Ovary (tissue), 3 donors: ENCODE results near the gene YIPF3.

Experiments
- EP300 ChIP-seq: sonication (generic); formaldehyde crosslinking; IDR thresholded peaks from one replicate; pipeline ENCODE4 v1.6.1; 2017; ENCODE audit warnings: antibody characterized with exemption
- TF ChIP-seq, protein P1 (sequence below), 3 donors: fragments of 450-650 bp in 2 of 3; fragments of 200-600 bp in 1 of 3; IDR thresholded peaks; one replicate each; pipeline versions ENCODE4 v1.5.1 to v1.8.0; 2016 to 2022; ENCODE audit warnings: antibody characterized with exemption in 3 of 3, mild to moderate bottlenecking in 1 of 3
- donor health status: DM: no; HTN: no; CAD: no.

DNA sequence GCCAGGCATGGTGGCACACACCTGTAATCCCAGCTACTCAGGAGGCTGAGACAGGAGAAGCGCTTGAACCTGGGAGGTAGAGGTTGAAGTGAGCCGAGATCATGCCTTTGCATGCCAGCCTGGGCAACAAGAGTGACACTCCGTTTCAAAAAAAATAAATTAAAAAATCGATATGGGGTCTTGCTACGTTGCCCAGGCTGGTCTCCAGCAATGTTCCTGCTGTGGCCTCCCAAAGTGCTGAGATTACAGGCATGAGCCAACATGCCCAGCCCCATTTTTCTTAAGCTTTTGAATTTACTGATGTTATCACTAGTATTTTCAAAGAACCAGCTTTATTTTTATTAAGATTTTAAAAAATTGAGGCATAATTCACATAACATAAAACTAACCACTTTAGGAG, 23.8 kb upstream of the YIPF3 start:
- TF ChIP-seq, protein P1, sequence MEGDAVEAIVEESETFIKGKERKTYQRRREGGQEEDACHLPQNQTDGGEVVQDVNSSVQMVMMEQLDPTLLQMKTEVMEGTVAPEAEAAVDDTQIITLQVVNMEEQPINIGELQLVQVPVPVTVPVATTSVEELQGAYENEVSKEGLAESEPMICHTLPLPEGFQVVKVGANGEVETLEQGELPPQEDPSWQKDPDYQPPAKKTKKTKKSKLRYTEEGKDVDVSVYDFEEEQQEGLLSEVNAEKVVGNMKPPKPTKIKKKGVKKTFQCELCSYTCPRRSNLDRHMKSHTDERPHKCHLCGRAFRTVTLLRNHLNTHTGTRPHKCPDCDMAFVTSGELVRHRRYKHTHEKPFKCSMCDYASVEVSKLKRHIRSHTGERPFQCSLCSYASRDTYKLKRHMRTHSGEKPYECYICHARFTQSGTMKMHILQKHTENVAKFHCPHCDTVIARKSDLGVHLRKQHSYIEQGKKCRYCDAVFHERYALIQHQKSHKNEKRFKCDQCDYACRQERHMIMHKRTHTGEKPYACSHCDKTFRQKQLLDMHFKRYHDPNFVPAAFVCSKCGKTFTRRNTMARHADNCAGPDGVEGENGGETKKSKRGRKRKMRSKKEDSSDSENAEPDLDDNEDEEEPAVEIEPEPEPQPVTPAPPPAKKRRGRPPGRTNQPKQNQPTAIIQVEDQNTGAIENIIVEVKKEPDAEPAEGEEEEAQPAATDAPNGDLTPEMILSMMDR (IDR thresholded peaks at IDR 0.05): no peak
- no peak for TF ChIP-seq EP300
